HFF-Myc (cell line): ENCODE data around the gene KRTAP19-6.

ENCODE experiments used
- DNase-seq: peaks from one replicate; pipeline ENCODE4 v3.0.0-alpha.2; 2011; ENCODE audit warnings: low read depth; ENCODE audit errors: extremely low read depth
- H3K4me3 ChIP-seq: replicated peaks from 2 replicates; pipeline ENCODE4 v1.5.1; 2011; ENCODE audit warnings: low read depth, mild to moderate bottlenecking, control low read depth, low read length
- CTCF ChIP-seq: IDR thresholded peaks from 2 replicates; pipeline ENCODE4 v1.5.1; 2012; ENCODE audit warnings: mild to moderate bottlenecking, low read depth, low read length, control low read depth; ENCODE audit errors: missing control alignments

The KRTAP19-6 gene

GRCh38 chr21:30563630-30564029 lies 22.0 kb upstream of the KRTAP19-6 start:
- no peak for TF ChIP-seq CTCF
- no peak for DNase-seq
- no peak overlapping the region for H3K4me3 ChIP-seq

GRCh38 chr21:30563072-30563471 lies 21.4 kb upstream of the KRTAP19-6 start:
- no peak for DNase-seq
- TF ChIP-seq CTCF = no peak
- H3K4me3 ChIP-seq = no peak overlapping the region

GRCh38 chr21:30561957-30562356 lies 20.3 kb upstream of the KRTAP19-6 start:
- no peak for DNase-seq
- H3K4me3 ChIP-seq = no peak overlapping the region
- no peak for TF ChIP-seq CTCF

- no peak for TF ChIP-seq CTCF
Measured at GRCh38 chr21:30561264-30561895, 19.7 kb upstream of the KRTAP19-6 start, which contains the start of gene KRTAP19-7. KRTAP19-7 (minus strand) TSS chr21:30561314; CDS start chr21:30561289, 25 bp downstream.

GRCh38 chr21:30555095-30555494 lies 13.4 kb upstream of the KRTAP19-6 start:
- H3K4me3 ChIP-seq = no peak overlapping the region
- no peak for DNase-seq
- no peak for TF ChIP-seq CTCF

More at GRCh38 chr21:30561264-30561895, 19.7 kb upstream of the KRTAP19-6 start, which contains the start of gene KRTAP19-7:
- no peak for DNase-seq
- no peak within 1 kb of the TSS for H3K4me3 ChIP-seq

GRCh38 chr21:30552782-30553181 lies 11.1 kb upstream of the KRTAP19-6 start:
- no peak for TF ChIP-seq CTCF
- no peak overlapping the region for H3K4me3 ChIP-seq
- DNase-seq = no peak

GRCh38 chr21:30518876-30519275 lies 22.8 kb downstream of the KRTAP19-6 start:
- no peak for DNase-seq
- no peak for TF ChIP-seq CTCF
- no peak overlapping the region for H3K4me3 ChIP-seq
